GM12878 (cell line): ENCODE results near the gene COL1A1.

Experiments used
- CHD1 ChIP-seq: IDR thresholded peaks from 2 replicates; pipeline ENCODE4 v1.6.1; 2012; ENCODE audit warnings: low read depth, low read length, improper control_type of control experiment
- CTCF ChIP-seq, 3 experiments: IDR thresholded peaks in 2 of 3; conservative IDR thresholded peaks in 1 of 3; 2 replicates each; pipeline ENCODE4 v1.5.1; 2011; ENCODE audit warnings: low read depth in 3 of 3, low read length in 3 of 3, mild to moderate bottlenecking in 3 of 3, control low read depth in 2 of 3, moderate library complexity in 2 of 3, inconsistent platforms in 1 of 3, mixed read lengths in 1 of 3; ENCODE audit not compliant: control insufficient read depth in 2 of 3, insufficient read depth in 1 of 3; ENCODE audit errors: extremely low read depth in 1 of 3
- EGR1 ChIP-seq, 2 experiments: IDR thresholded peaks; 1 replicate in 1 of 2; 2 replicates in 1 of 2; pipeline ENCODE4 v1.6.1; 2011 to 2012; ENCODE audit warnings: low read depth in 2 of 2, low read length in 2 of 2, borderline replicate concordance in 1 of 2, mild to moderate bottlenecking in 1 of 2, moderate library complexity in 1 of 2
- ELK1 ChIP-seq: IDR thresholded peaks from 2 replicates; pipeline ENCODE4 v1.6.1; 2012; ENCODE audit warnings: low read depth, low read length, improper control_type of control experiment
- EZH2 ChIP-seq: IDR thresholded peaks from 2 replicates; pipeline ENCODE4 v1.6.1; 2012; ENCODE audit warnings: low read depth, mild to moderate bottlenecking, control low read depth, inconsistent platforms, low read length, borderline replicate concordance; ENCODE audit not compliant: control insufficient read depth
- SMARCA5 ChIP-seq: fragments of 450-650 bp; IDR thresholded peaks from 2 replicates; pipeline ENCODE4 v1.6.1; 2017; ENCODE audit warnings: mild to moderate bottlenecking
- TCF3 ChIP-seq: IDR thresholded peaks from 2 replicates; pipeline ENCODE4 v1.6.1; 2012; ENCODE audit warnings: low read depth, mild to moderate bottlenecking, low read length, borderline replicate concordance; ENCODE audit not compliant: insufficient read depth
- ZNF274 ChIP-seq: IDR thresholded peaks from one replicate; pipeline ENCODE4 v1.8.0; 2011; ENCODE audit not compliant: insufficient read length, insufficient read depth
- TF ChIP-seq, protein P1 (sequence below): fragments of 450-650 bp; IDR thresholded peaks from 2 replicates; pipeline ENCODE4 v1.6.1; 2017; ENCODE audit warnings: mild to moderate bottlenecking

DNA sequence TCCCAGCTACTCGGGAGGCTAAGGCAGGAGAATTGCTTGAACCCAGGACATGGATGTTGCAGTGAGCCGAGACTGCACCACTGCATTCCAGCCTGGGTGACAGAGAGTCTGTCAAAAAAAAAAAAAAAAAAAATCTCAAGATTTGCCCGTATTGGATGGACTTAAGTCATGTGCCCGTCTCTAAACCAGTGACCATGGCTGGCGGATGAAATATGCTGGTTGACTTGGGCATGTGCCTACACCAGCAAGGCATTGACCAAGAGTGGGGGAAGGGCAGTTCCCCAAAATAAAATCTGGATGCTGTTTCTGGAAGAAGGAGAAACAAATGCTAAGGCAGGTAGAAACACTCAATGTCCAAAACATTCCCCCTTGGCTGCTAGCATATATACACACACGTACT is 21.5 kb upstream of the COL1A1 start:
- TF ChIP-seq EGR1 (IDR thresholded peaks at IDR 0.05; ENCODE audit: borderline replicate concordance in 1 of 2, low read depth in 2 of 2, low read length in 2 of 2) (no peak), CTCF (IDR thresholded peaks at IDR 0.05 in 2 of 3, conservative IDR thresholded peaks at IDR 0.05 in 1 of 3; ENCODE audit: control insufficient read depth in 2 of 3, extremely low read depth in 1 of 3, insufficient read depth in 1 of 3, low read depth in 3 of 3, low read length in 3 of 3) (no peak), ZNF274 (no peak), ELK1 (no peak), SMARCA5 (no peak), TCF3 (no peak), CHD1 (no peak), EZH2 (no peak)
- TF ChIP-seq, protein P1, sequence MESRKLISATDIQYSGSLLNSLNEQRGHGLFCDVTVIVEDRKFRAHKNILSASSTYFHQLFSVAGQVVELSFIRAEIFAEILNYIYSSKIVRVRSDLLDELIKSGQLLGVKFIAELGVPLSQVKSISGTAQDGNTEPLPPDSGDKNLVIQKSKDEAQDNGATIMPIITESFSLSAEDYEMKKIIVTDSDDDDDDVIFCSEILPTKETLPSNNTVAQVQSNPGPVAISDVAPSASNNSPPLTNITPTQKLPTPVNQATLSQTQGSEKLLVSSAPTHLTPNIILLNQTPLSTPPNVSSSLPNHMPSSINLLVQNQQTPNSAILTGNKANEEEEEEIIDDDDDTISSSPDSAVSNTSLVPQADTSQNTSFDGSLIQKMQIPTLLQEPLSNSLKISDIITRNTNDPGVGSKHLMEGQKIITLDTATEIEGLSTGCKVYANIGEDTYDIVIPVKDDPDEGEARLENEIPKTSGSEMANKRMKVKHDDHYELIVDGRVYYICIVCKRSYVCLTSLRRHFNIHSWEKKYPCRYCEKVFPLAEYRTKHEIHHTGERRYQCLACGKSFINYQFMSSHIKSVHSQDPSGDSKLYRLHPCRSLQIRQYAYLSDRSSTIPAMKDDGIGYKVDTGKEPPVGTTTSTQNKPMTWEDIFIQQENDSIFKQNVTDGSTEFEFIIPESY = no peak
